ENCODE results near the gene LANCL1.

Gene LANCL1

DNA sequence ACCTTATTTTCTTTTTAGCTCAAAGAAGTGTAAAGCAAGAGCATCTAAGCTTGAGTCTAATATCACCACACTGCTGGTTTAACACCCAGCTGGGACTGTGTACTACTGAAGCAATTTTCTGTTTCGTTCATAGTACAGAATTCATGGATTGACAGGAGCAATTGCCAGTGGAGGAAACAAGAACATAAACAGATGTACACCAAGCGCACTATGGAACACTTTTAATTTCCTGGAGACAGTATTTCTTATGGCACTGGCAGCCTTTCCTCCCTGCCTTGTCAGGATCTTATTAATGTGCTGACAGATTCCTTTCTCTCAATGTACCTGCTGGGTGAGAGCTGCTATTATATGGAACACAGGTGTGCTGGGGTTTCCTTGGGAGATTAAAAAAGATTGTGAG, 4.2 kb upstream of the LANCL1 start:
- DNase-seq (ENCODE audit: low spot score): no peak
- TF ChIP-seq, protein P1, sequence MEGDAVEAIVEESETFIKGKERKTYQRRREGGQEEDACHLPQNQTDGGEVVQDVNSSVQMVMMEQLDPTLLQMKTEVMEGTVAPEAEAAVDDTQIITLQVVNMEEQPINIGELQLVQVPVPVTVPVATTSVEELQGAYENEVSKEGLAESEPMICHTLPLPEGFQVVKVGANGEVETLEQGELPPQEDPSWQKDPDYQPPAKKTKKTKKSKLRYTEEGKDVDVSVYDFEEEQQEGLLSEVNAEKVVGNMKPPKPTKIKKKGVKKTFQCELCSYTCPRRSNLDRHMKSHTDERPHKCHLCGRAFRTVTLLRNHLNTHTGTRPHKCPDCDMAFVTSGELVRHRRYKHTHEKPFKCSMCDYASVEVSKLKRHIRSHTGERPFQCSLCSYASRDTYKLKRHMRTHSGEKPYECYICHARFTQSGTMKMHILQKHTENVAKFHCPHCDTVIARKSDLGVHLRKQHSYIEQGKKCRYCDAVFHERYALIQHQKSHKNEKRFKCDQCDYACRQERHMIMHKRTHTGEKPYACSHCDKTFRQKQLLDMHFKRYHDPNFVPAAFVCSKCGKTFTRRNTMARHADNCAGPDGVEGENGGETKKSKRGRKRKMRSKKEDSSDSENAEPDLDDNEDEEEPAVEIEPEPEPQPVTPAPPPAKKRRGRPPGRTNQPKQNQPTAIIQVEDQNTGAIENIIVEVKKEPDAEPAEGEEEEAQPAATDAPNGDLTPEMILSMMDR (IDR thresholded peaks at IDR 0.05; ENCODE audit: extremely low read depth, insufficient read depth, missing control alignments): no peak
- in situ Hi-C loops (cut with MboI; ENCODE audit: low pct_unique_long_range_greater_than_20kb, low sequenced_read_pairs, unreplicated experiment): no loop called here

DNA sequence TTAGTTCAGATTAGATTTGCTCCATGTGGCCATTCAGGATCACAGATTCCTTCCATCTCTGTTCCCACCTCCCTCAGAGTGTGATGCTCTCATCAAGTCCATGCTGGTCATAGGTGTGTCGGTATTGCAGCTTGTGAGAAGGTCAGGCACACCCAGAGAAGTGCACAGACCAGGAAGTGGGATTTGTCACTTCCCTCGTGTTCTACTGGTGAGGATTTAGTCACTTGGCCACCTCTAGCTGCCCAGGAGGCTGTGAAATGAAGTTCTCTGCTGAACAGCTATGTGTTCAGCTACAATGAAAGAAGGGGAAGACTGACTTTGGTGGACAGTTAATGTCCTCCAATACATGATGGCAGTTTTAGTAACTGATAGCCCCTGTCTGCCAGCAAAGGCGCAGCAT, 3.5 kb upstream of the LANCL1 start:
- no peak for DNase-seq (ENCODE audit: low spot score)
- in situ Hi-C loops (cut with MboI; ENCODE audit: low pct_unique_long_range_greater_than_20kb, low sequenced_read_pairs, unreplicated experiment): no loop called here
- TF ChIP-seq, protein P1 (IDR thresholded peaks at IDR 0.05; ENCODE audit: extremely low read depth, insufficient read depth, missing control alignments): no peak

DNA sequence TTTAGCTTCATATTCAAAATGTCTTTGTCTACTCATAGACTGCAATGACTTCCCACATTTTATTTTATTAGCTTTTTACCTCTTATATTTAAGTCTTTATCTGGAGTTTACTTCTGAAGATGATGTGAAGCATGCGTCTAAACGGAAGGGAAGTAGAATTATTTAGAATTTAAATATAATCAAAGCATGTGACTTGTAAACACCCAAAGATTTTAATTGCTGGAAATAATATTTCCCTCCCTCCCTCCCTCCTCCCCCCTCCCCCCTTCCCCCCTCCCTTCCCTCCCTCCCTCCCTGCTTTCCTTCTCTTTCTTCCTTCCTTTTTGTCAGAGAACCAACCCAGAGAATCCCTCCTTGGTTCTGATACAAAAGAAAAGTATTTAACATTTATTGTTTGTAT, 2.1 kb upstream of the LANCL1 start:
- no peak for DNase-seq (ENCODE audit: low spot score)
- in situ Hi-C loops (cut with MboI; ENCODE audit: low pct_unique_long_range_greater_than_20kb, low sequenced_read_pairs, unreplicated experiment): no loop called here
- TF ChIP-seq, protein P1 (IDR thresholded peaks at IDR 0.05; ENCODE audit: extremely low read depth, insufficient read depth, missing control alignments): no peak

DNA sequence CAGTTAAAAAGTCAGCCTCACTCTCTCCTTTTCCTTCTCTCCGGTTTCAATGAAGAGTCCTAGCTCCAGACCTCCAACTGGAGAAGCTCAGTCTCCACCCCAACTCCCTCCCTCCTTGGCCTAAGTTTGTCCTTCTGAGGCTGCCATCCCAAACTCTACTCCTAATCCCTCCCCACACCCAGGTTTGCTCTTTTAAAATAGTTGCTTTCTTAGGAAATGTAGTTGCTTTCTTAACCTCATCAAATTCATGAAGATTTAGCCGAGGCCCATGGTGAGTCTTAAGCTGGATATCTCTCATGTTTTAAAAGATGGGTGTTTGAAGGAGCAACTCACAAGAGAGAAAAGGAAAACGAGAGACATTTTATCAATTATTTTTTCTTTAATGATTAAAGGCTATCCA, 937 bp upstream of the LANCL1 start:
- in situ Hi-C loops (cut with MboI; ENCODE audit: low pct_unique_long_range_greater_than_20kb, low sequenced_read_pairs, unreplicated experiment): no loop called here
- TF ChIP-seq, protein P1 (IDR thresholded peaks at IDR 0.05; ENCODE audit: extremely low read depth, insufficient read depth, missing control alignments): no peak
- no peak for DNase-seq (ENCODE audit: low spot score)

DNA sequence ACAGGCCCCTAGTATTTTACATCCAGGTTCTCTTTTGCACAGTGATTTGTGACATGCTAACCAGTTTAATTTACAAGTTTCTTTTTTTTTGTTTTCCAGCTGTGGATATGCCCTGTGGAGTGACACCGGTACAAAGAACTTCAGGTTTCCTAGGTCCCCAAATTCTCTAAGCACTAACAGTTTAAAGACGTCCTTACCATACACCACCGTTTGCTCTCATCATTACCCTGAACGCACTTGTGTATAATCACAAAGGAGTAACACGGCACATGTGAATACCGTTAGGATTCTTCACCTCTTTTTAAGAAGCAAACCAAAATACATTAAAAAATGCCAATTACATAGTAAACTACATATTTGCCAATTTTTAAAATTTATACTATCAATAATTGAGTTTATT, 853 bp downstream of the LANCL1 start:
- TF ChIP-seq, protein P1 (IDR thresholded peaks at IDR 0.05; ENCODE audit: extremely low read depth, insufficient read depth, missing control alignments): no peak
- DNase-seq (ENCODE audit: low spot score): no peak
- in situ Hi-C loops (cut with MboI; ENCODE audit: low pct_unique_long_range_greater_than_20kb, low sequenced_read_pairs, unreplicated experiment): no loop called here

DNA sequence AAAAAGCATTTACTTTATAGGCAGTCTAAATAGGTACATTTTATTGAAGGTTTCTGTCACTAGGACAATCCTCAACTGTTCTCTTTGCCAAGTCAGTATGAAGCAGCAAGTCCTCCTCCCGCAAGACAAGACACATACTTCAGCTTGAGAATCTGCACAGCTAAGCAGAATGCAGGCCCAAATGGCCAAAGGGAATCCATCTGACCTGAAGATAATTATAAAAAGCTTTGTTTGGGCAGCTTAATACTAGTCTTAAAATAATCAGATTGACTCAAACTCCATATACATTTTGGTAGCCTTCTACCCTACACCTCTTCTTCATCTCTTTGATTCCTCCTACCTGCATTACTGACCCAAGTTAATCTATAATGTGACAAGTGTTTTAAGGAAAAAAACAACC, 1.8 kb downstream of the LANCL1 start:
- DNase-seq (ENCODE audit: low spot score): no peak
- TF ChIP-seq, protein P1 (IDR thresholded peaks at IDR 0.05; ENCODE audit: extremely low read depth, insufficient read depth, missing control alignments): no peak
- in situ Hi-C loops (cut with MboI; ENCODE audit: low pct_unique_long_range_greater_than_20kb, low sequenced_read_pairs, unreplicated experiment): no loop called here

DNA sequence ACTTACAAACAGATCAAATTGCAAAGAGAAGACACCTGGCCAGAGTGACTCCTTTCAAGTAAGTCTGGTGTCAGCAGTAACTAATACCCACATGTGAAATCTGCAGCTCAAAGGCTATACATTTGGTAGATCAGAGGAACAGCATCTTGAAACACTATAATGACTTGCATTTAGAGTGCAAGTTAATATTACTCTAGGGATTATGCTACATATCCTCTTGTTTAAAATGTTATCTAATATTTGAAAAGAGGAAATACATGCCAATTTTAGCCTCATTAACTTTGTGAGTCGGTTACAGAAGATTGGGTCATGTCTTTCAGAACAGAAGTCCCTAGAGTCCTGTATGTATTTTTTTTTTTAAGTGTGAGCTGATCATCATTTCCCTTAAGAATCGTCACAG, 15.2 kb downstream of the LANCL1 start:
- TF ChIP-seq, protein P1 (IDR thresholded peaks at IDR 0.05; ENCODE audit: extremely low read depth, insufficient read depth, missing control alignments): no peak
- DNase-seq (ENCODE audit: low spot score): no peak
- in situ Hi-C loops (cut with MboI; ENCODE audit: low pct_unique_long_range_greater_than_20kb, low sequenced_read_pairs, unreplicated experiment): no loop called here
